ENCODE measurements around the gene SLC8A1. TPM values are rescaled to one million over a fixed set of nuclear protein-coding genes. Genes with fewer than 3 reads are reported as not detected.

SLC8A1 gene
- total RNA-seq, 1 experiment from 2014 or later: 1.7 TPM

DNA sequence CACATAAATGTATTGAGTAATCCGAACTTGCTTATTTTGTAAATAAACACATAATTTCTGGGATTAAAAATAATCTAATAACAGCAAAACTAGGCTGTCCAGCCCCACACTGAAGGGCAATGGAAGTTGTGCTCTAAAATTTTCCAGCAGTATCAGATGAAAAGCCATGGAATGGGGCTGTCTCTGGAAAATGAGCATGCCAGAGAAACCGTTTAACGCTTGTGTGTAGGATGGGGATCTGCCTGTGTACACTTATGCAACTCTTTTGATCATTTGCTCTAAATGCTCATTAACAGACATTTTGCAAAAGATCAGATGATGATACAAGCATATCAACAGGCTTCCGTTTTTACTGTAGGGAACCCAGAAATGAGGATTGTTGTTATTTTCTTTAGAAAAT lies 177.6 kb downstream of the SLC8A1 start:
- Histone ChIP-seq H3T11ph (ENCODE audit: low read length) (no peak overlapping the region), H2BK5ac (ENCODE audit: insufficient read length, low read length) (no peak overlapping the region), H3K9ac (ENCODE audit: extremely low read depth, insufficient read length, low read length) (no peak overlapping the region), H4K8ac (replicated peaks; ENCODE audit: insufficient read length, low read depth, low read length) (no peak overlapping the region), H4K20me1 (ENCODE audit: control insufficient read depth, insufficient read depth, insufficient read length) (no peaks in the 10 kb centered on the region), H2BK20ac (ENCODE audit: low read depth, low read length, poor library complexity, severe bottlenecking) (no peak overlapping the region), H3K14ac (ENCODE audit: insufficient read depth, low read length) (no peak overlapping the region), H2BK120ac (ENCODE audit: low read depth, low read length, poor library complexity, severe bottlenecking) (no peak overlapping the region), H3K4me2 (ENCODE audit: insufficient read depth, insufficient read length, low read length) (no peak overlapping the region), H3K27me3 (ENCODE audit: insufficient read depth, low read length) (no peaks in the 10 kb centered on the region), H3K23me2 (ENCODE audit: insufficient read length, low read depth, low read length, poor library complexity, severe bottlenecking) (no peaks in the 10 kb centered on the region), H3K79me1 (ENCODE audit: insufficient read depth, low read depth, low read length, poor library complexity, severe bottlenecking) (no peaks in the 10 kb centered on the region), H3K56ac (ENCODE audit: insufficient read length, low read depth, low read length) (no peak overlapping the region), H2AK5ac (ENCODE audit: insufficient read length, low read length) (no peak overlapping the region), H2AFZ (ENCODE audit: low read length) (no peak overlapping the region), H3K27ac (ENCODE audit: insufficient read length, low read depth, low read length) (no peak overlapping the region), H4K5ac (ENCODE audit: insufficient read length, low read depth, low read length) (no peak overlapping the region), H3K79me2 (ENCODE audit: insufficient read depth, low read length) (no peaks in the 10 kb centered on the region), H3K9me3 (ENCODE audit: control insufficient read depth, low read depth, low read length) (no peaks in the 10 kb centered on the region), H3K23ac (ENCODE audit: insufficient read length, low read depth, low read length) (no peak overlapping the region), H3K4me1 (ENCODE audit: insufficient read depth, low read length) (no peaks in the 10 kb centered on the region), H2BK12ac (ENCODE audit: insufficient read length, low read depth, low read length) (no peak overlapping the region), H3K18ac (ENCODE audit: insufficient read length, low read depth, low read length) (no peak overlapping the region), H2BK15ac (ENCODE audit: low read depth, low read length) (no peak overlapping the region), H4K91ac (ENCODE audit: insufficient read length, low read depth, low read length) (no peak overlapping the region), H3K4ac (ENCODE audit: low read depth, low read length) (no peak overlapping the region)
- H3K4me3 Mint-ChIP-seq: no peak overlapping the region
- H3K9me3 Mint-ChIP-seq: no peaks in the 10 kb centered on the region
- WGBS (ENCODE audit: extremely low coverage, insufficient read length, low lambda C conversion rate): no CpG with 5 or more reads among the region's 4 CpGs
- peaks cover 4 to 7% of the 10 kb centered on the region in 2 experiments for H3K4me1 Mint-ChIP-seq
- H3K36me3 Mint-ChIP-seq (ENCODE audit: insufficient read depth in 1 of 3, low read depth in 3 of 3): no peaks in the 10 kb centered on the region
- no peak for DNase-seq
- TF ChIP-seq, protein P1, sequence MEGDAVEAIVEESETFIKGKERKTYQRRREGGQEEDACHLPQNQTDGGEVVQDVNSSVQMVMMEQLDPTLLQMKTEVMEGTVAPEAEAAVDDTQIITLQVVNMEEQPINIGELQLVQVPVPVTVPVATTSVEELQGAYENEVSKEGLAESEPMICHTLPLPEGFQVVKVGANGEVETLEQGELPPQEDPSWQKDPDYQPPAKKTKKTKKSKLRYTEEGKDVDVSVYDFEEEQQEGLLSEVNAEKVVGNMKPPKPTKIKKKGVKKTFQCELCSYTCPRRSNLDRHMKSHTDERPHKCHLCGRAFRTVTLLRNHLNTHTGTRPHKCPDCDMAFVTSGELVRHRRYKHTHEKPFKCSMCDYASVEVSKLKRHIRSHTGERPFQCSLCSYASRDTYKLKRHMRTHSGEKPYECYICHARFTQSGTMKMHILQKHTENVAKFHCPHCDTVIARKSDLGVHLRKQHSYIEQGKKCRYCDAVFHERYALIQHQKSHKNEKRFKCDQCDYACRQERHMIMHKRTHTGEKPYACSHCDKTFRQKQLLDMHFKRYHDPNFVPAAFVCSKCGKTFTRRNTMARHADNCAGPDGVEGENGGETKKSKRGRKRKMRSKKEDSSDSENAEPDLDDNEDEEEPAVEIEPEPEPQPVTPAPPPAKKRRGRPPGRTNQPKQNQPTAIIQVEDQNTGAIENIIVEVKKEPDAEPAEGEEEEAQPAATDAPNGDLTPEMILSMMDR (conservative IDR thresholded peaks at IDR 0.05): no peak
- H3K27me3 Mint-ChIP-seq (ENCODE audit: low read depth): no peaks in the 10 kb centered on the region
- H3K27ac Mint-ChIP-seq: no peak overlapping the region

All from H9 (cell line).